ENCODE data around the gene PHLPP1.

GRCh38 chr18:62773691-62774090, 58.4 kb downstream of the PHLPP1 start:
- TF ChIP-seq POLR2AphosphoS5 (IDR thresholded peaks at IDR 0.05) (no peak), CTCF (IDR thresholded peaks at IDR 0.05) (no peak)

All from upper lobe of left lung (tissue), 4 donors.